Effector memory CD8-positive, alpha-beta T cell (primary cell): Measurements from ENCODE around the gene COG4.
A peak's percentile ranks its signal among the peaks of the same experiment; 100 is the strongest.

Experiments
- ATAC-seq: fragments of 150-1000 bp; cut with Tn5 transposase; replicated peaks from 2 replicates; pipeline ENCODE4 v1.10.0; 2021; ENCODE audit warnings: mild to moderate bottlenecking, moderate library complexity
- DNase-seq, 3 experiments: peaks; one replicate each; pipeline ENCODE4 v3.0.0; 2021
- H3K27ac Mint-ChIP-seq, 2 donors: one replicate each; pipeline ENCODE4 v1.8.0; 2022; ENCODE audit warnings: mild to moderate bottlenecking in 2 of 2, mixed read lengths in 2 of 2, moderate library complexity in 2 of 2
- H3K27me3 Mint-ChIP-seq, 2 donors: one replicate each; pipeline ENCODE4 v1.8.0; 2022; ENCODE audit warnings: mixed read lengths in 2 of 2
- H3K36me3 Mint-ChIP-seq: one replicate; pipeline ENCODE4 v1.8.0; 2022; ENCODE audit warnings: mild to moderate bottlenecking, moderate library complexity, mixed read lengths; ENCODE audit not compliant: insufficient read depth
- H3K4me1 Mint-ChIP-seq, 2 donors: one replicate each; pipeline ENCODE4 v1.8.0; 2022; ENCODE audit warnings: low read depth in 2 of 2, mixed read lengths in 2 of 2
- H3K4me3 Mint-ChIP-seq, 2 donors: one replicate each; pipeline ENCODE4 v1.8.0; 2022; ENCODE audit warnings: mild to moderate bottlenecking in 2 of 2, mixed read lengths in 2 of 2, moderate library complexity in 2 of 2
- H3K9me3 Mint-ChIP-seq, 2 donors: one replicate each; pipeline ENCODE4 v1.8.0; 2022; ENCODE audit warnings: mixed read lengths in 2 of 2

Gene COG4

GRCh38 chr16:70437582-70438557, 85.5 kb downstream of the COG4 start:
- peak in 1 of 3 experiments; percentile 19 for DNase-seq
- Mint-ChIP-seq H3K4me1 (peaks cover 30 to 32% of the 10 kb centered on the region in 2 donors), H3K9me3 (no peaks in the 10 kb centered on the region), H3K27ac (peak overlapping the region; percentile 89 to 94), H3K36me3 (no peaks in the 10 kb centered on the region), H3K4me3 (peak overlapping the region; percentile 96 to 97), H3K27me3 (no peaks in the 10 kb centered on the region)
- no peak for ATAC-seq

- H3K27ac Mint-ChIP-seq, result peak overlapping the region; percentile 60 to 94
Measured at GRCh38 chr16:70437017-70437581, 86.3 kb downstream of the COG4 start.

GRCh38 chr16:70434484-70435260, 88.7 kb downstream of the COG4 start:
- Mint-ChIP-seq H3K27ac (peak overlapping the region in 1 of 2 donors; percentile 46), H3K27me3 (no peaks in the 10 kb centered on the region), H3K4me3 (no peak overlapping the region), H3K9me3 (no peaks in the 10 kb centered on the region), H3K36me3 (no peaks in the 10 kb centered on the region), H3K4me1 (peaks cover 42 to 43% of the 10 kb centered on the region in 2 donors)
- DNase-seq (no peak), ATAC-seq (no peak)

More at GRCh38 chr16:70437017-70437581, 86.3 kb downstream of the COG4 start:
- Mint-ChIP-seq H3K27me3 (no peaks in the 10 kb centered on the region), H3K4me3 (peak overlapping the region; percentile 96 to 97), H3K9me3 (no peaks in the 10 kb centered on the region), H3K36me3 (no peaks in the 10 kb centered on the region), H3K4me1 (peaks cover 32% of the 10 kb centered on the region in 2 donors)
- ATAC-seq, result no peak
- DNase-seq, result no peak

- Mint-ChIP-seq H3K9me3 (no peaks in the 10 kb centered on the region), H3K27ac (peak overlapping the region in 1 of 2 donors; percentile 46), H3K36me3 (no peaks in the 10 kb centered on the region), H3K4me3 (no peak overlapping the region), H3K27me3 (no peaks in the 10 kb centered on the region), H3K4me1 (peaks cover 43 to 45% of the 10 kb centered on the region in 2 donors)
- DNase-seq (no peak), ATAC-seq (no peak)
Measured at GRCh38 chr16:70433458-70434103, 89.8 kb downstream of the COG4 start.

- DNase-seq (no peak), ATAC-seq (no peak)
- Mint-ChIP-seq H3K4me1 (peaks cover 43% of the 10 kb centered on the region in 2 donors), H3K36me3 (no peaks in the 10 kb centered on the region), H3K27me3 (no peaks in the 10 kb centered on the region), H3K4me3 (no peak overlapping the region), H3K9me3 (no peaks in the 10 kb centered on the region), H3K27ac (peak overlapping the region; percentile 11 to 33)
Measured at GRCh38 chr16:70432723-70433457, 90.5 kb downstream of the COG4 start.

- ATAC-seq (no peak), DNase-seq (no peak)
- H3K27ac Mint-ChIP-seq, result peak overlapping the region in 1 of 2 donors; percentile 33
- peaks cover 41 to 42% of the 10 kb centered on the region in 2 donors for H3K4me1 Mint-ChIP-seq
- H3K9me3 Mint-ChIP-seq, result no peaks in the 10 kb centered on the region
- H3K4me3 Mint-ChIP-seq, result no peak overlapping the region
- no peaks in the 10 kb centered on the region for H3K36me3 Mint-ChIP-seq
- H3K27me3 Mint-ChIP-seq, result no peaks in the 10 kb centered on the region
Measured at GRCh38 chr16:70432356-70432722, 91.0 kb downstream of the COG4 start.

GRCh38 chr16:70430667-70431536, 92.5 kb downstream of the COG4 start:
- ATAC-seq (peak; percentile 82), DNase-seq (peak; percentile 22 to 33 (median 27))
- Mint-ChIP-seq H3K27ac (peak overlapping the region; percentile 77 to 79), H3K9me3 (no peaks in the 10 kb centered on the region), H3K36me3 (no peaks in the 10 kb centered on the region), H3K4me1 (peaks cover 32 to 36% of the 10 kb centered on the region in 2 donors), H3K4me3 (peak overlapping the region; percentile 38 to 50), H3K27me3 (no peaks in the 10 kb centered on the region)
